Body of pancreas (tissue), 4 donors: Measurements from ENCODE around the gene SLC38A8.

ENCODE experiments used
- POLR2A ChIP-seq, 3 donors: fragments of 450-650 bp; IDR thresholded peaks; one replicate each; pipeline ENCODE4 v1.6.1; 2016; ENCODE audit warnings: antibody characterized with exemption in 3 of 3, mild to moderate bottlenecking in 2 of 3
- TF ChIP-seq, protein P1 (sequence below), 7 experiments: fragments of 450-650 bp in 4 of 7; fragments of 200-600 bp in 3 of 7; sonication (generic) in 3 of 7; IDR thresholded peaks; one replicate each; pipeline ENCODE4 v1.5.1; 2016 to 2019; ENCODE audit warnings: antibody characterized with exemption in 7 of 7

DNA sequence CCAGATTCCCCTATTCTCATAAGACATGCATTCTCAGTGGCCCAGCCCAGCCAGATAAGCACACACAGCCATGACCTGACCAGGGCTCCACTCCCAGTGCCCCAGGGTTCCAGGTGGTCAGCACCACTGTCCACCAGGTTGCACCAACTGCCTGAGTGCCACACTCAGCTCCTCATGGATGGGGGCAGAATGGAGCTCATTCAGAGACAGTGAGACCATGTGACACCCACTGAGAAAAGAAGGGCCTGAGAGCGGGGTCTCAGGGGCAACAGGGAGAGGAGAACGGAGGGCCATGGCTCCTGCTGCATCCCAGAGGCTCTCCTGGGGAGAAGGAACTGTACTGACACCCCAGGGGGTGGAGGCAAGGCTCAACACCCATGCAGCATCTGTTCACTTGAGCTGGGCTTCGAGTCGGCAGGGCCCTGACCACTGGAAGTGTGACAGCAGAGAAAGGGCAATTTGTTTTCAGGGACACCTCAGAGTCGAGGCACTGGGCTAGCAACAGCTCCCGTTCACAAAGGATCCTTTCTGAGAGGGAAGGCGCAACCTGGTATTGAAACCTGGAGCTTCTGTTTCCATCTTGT is 18.7 kb upstream of the SLC38A8 start:
- TF ChIP-seq, protein P1, sequence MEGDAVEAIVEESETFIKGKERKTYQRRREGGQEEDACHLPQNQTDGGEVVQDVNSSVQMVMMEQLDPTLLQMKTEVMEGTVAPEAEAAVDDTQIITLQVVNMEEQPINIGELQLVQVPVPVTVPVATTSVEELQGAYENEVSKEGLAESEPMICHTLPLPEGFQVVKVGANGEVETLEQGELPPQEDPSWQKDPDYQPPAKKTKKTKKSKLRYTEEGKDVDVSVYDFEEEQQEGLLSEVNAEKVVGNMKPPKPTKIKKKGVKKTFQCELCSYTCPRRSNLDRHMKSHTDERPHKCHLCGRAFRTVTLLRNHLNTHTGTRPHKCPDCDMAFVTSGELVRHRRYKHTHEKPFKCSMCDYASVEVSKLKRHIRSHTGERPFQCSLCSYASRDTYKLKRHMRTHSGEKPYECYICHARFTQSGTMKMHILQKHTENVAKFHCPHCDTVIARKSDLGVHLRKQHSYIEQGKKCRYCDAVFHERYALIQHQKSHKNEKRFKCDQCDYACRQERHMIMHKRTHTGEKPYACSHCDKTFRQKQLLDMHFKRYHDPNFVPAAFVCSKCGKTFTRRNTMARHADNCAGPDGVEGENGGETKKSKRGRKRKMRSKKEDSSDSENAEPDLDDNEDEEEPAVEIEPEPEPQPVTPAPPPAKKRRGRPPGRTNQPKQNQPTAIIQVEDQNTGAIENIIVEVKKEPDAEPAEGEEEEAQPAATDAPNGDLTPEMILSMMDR (IDR thresholded peaks at IDR 0.05) = no peak
- TF ChIP-seq POLR2A (IDR thresholded peaks at IDR 0.05) = no peak
